NK-92 treated with Interleukin-12 subunit alpha and Interleukin-12 subunit beta, amount 100 ng/mL, for 24 hours (cell line): ENCODE data around the gene ZC3H4.

Source experiments
- DNase-seq: peaks from one replicate; lab custom pipeline; 2025; lab: John Stamatoyannopoulos, UW

The ZC3H4 gene

DNA sequence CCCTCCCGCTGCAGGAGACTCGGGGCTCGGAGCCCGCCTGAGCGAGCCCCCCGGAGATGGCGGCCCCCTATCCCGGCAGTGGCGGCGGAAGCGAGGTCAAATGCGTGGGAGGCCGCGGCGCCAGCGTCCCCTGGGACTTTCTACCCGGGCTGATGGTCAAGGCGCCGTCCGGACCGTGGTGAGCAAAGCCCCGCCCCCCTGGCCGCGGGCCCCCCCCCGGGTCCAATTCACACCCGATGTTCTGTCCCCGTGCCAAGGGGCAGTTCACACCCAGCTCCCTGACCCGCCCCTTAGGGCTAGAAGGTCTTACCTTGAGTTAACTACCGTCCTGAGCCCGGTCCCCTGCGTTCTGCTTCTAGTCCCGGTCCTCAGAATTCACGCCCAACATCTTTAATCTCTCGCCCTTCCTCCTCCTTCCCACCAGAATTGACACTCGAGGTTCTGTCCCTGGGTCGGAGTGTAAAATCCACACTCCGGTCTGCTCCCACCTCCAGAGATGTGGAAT lies 92.5 kb downstream of the ZC3H4 start:
- no peak for DNase-seq

DNA sequence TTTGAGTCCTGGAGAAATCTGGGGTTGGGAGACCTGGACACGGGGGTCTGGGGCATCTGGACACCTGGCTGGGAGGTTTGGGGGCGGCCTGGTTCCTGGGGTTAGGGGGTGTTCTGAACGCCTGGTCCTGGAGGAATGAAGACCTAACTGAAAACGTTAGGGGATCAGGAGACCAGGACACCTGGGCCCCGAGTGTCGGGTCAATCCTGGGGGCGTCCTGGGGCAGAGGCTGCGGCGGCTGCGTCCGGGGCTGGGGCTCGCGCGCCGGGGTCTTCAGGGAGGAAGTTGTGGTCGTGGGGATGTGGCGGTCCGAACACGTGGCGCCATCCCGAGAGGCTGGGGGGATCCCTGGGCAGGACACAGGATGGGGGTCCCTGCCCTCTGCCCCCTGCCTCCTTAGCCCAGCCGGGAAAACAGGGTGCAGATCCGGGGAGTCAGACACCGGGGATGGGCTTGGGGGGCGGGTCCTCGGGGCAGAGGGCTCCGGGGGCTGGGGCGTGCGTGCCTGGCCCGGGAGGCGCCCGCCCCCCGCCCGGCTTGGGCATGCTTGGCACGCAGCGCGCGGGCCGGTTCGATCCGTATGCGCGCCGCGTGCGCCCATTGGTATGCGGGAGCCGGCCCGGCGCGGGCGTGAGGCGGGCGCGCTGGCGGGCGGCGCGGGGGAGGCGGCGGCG lies 93.3 kb downstream of the ZC3H4 start:
- DNase-seq, result no peak

DNA sequence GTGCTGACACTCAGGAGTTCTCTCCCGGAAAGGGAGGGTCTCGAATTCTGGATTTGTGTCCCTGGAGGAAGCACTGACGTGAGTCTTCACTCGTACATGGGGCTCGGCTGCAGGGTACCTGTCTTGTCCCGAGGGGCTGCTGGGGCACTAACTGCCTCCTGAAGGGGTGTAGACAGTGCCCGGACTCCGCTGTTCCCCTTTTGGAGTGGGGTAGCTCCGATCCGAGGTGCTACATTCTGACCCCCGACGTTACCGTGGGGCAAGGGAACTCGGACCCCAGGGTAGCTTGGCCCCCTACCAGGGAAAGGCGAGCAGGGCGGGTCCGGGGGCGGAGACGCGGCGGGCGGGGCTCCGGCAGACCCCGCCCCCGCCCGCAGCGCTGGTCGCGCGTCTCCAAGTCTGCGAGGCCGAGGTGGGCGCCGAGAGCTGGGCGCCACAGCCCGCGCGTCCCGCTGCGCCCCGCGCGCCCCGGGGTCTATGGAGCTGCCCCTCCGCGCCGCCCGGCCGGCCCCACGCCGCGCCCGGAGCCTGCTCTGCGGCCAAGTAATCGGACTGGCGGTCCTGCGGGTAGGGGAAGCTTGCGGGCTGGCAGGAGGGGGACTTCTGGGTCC lies 94.0 kb downstream of the ZC3H4 start, which contains the start of gene NPAS1:
Gene NPAS1 (plus strand): TSS at position 407 of the 611 bp plus-strand sequence. CDS start 1,211 bp downstream, outside the sequence.
- no peak for DNase-seq

DNA sequence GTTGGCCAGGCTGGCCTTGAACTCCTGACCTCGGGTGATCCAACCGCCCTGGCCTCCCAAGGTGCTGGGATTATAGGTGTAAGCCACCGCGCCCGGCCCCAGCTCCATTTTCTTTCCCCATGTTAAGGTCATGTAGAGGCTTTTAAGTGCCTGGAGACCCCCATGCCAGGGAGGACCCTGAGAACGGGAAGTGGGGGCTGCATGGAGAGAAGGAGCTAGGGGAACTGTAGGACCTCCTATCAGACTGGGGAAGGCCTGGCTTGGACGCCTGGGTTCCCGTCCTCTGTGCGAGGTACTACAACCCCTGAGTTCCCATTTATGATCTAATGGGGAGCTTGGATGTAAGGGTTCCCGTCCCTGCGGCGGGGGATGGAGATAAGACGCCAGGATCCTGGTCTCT lies 94.7 kb downstream of the ZC3H4 start:
- no peak for DNase-seq
